HG02759 (cell line): Measurements from ENCODE around the gene PLEK.
"Not testable (repeated sequence)": the region's sequence is repeated elsewhere in the genome, so short reads cannot be mapped to it uniquely, and the experiment has no call there.

ENCODE experiments used
- ATAC-seq: cut with Tn5 transposase; IDR thresholded peaks from one replicate; pipeline ENCODE4 v1.9.1; 2021; ENCODE audit warnings: mild to moderate bottlenecking, moderate library complexity; ENCODE audit not compliant: unreplicated experiment

PLEK gene

GRCh38 chr2:68438455-68439303 lies 73.6 kb downstream of the PLEK start:
- no peak for ATAC-seq

DNA sequence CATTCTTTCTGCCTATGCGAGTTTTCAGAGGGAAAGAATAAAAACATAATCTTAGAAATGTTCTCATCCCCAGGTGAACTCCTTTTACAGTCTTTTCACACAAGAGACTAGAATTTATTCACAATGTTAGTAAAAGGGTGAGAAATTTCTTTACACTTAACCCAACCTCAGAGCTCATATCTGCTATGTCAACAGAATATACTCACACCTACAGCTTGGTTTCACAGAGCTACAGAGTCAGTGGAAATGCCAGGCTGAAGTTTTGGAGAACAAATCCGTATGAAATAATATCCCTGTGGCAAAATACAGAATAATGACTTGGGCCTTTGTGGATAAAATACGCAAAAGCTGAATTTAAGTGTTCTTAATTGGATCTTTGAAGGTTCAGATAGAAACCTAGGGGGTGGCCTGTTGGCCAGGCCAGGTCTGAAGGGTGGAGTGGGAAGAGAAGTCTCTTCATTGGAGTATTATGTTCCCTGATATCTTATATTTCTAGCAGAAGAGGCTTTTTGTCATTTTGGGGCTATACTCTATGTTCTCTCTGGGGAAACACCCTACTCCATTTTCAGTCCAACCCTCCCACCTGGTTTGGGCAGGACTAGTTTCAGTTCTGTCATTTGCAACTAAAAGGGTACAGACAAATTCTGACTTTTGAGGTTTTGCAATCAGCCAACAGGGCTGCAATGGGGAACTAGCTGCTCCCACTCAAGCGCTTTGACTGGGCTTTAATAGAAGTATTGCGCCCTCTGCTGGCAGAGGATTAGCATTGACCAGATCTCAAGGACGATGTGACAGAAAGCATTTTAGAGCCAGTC lies 76.3 kb downstream of the PLEK start:
- ATAC-seq, result peak; percentile 100

- no peak for ATAC-seq
Measured at GRCh38 chr2:68441994-68442322, 76.9 kb downstream of the PLEK start.

GRCh38 chr2:68446425-68446824 lies 81.3 kb downstream of the PLEK start:
- ATAC-seq, result not testable (repeated sequence)
